SH-SY5Y (cell line): Measurements from ENCODE around the gene MYRIP.

Experiments used
- GATA2 ChIP-seq: IDR thresholded peaks from 2 replicates; pipeline ENCODE4 v1.6.1; 2011; ENCODE audit warnings: mild to moderate bottlenecking, low read depth, low read length
- GATA3 ChIP-seq: IDR thresholded peaks from 2 replicates; pipeline ENCODE4 v1.6.1; 2011; ENCODE audit warnings: low read depth, mild to moderate bottlenecking, low read length, moderate library complexity

GRCh38 chr3:40207796-40208195, 398.4 kb downstream of the MYRIP start:
- TF ChIP-seq GATA2 (no peak), GATA3 (no peak)
